ENCODE results near the gene PAAF1. TPM values are rescaled to one million over a fixed set of nuclear protein-coding genes. Genes with fewer than 3 reads are reported as not detected.

Gene PAAF1
- total and polyA plus RNA-seq, 10 of the 15 experiments (the other 5 are each of a cell fraction or from before 2014, with no cell fraction given) = 13.7 to 70.6 (median 29.1) TPM

- no peak for FAIRE-seq
- Histone ChIP-seq H3K36me3 (ENCODE audit: control insufficient read depth in 2 of 2, insufficient read depth in 2 of 2, low read length in 1 of 2) (peaks cover 0 to 10% of the 10 kb centered on the region in 2 experiments; a peak in 3 of 4 replicates), H3K9ac (ENCODE audit: control insufficient read depth, insufficient read depth, low read length) (no peak overlapping the region), H3K9me3 (replicated peaks; ENCODE audit: control insufficient read depth, insufficient read depth, low read length) (no peaks in the 10 kb centered on the region), H3K4me2 (ENCODE audit: control insufficient read depth, insufficient read depth) (no peak overlapping the region), H4K20me1 (ENCODE audit: control insufficient read depth, insufficient read depth) (no peaks in the 10 kb centered on the region), H3K79me2 (ENCODE audit: control insufficient read depth, insufficient read depth, low read length) (no peaks in the 10 kb centered on the region), H3K4me3 (no peak overlapping the region), H3K27ac (ENCODE audit: control insufficient read depth, insufficient read depth) (no peak overlapping the region), H2AFZ (ENCODE audit: control insufficient read depth, low read depth, low read length) (no peak overlapping the region), H3K27me3 (replicated peaks in 1 of 2; ENCODE audit: control insufficient read depth in 2 of 2, insufficient read depth in 2 of 2, low read length in 1 of 2) (no peaks in the 10 kb centered on the region), H3K4me1 (ENCODE audit: control insufficient read depth, insufficient read depth, low read length) (no peaks in the 10 kb centered on the region)
- TF ChIP-seq SMAD1 (IDR thresholded peaks at IDR 0.05; ENCODE audit: low read depth, partially characterized antibody) (no peak), NR2C1 (IDR thresholded peaks at IDR 0.05) (0 out of 2 replicates have a peak, but pooled peaks have one; percentile 21)
- in situ Hi-C loops (cut with MboI) = no loop called here
- intact Hi-C loops (cut with micrococcal nuclease; ENCODE audit: unreplicated experiment) = no loop called here
- RAD21 ChIA-PET (ENCODE audit: unreplicated experiment) = no interaction called here
- 97% methylated on average over 4 of the region's 4 CpGs for WGBS (ENCODE audit: insufficient coverage, insufficient replicate concordance, low lambda C conversion rate, missing lambda C conversion rate)
- ATAC-seq = no peak
- SMC1A ChIA-PET (ENCODE audit: uncharacterized antibody, unreplicated experiment) = interaction anchor here (0.6 kb wide), 1 partner anchor 11 kb away, joined by 3 read pairs; no protein-coding TSS in a partner anchor
- POLR2A ChIA-PET = interaction anchor here (0.6 kb wide), 1 partner anchor 72 kb away, joined by 4 read pairs; no protein-coding TSS in a partner anchor
- no peak for DNase-seq (ENCODE audit: low read depth, low spot score)
- no TSS peak for BruUV-seq (replicated peaks)
- CTCF ChIA-PET = no interaction called here
Observed at GRCh38 chr11:73914284-73914683, 37.5 kb downstream of the PAAF1 start.

DNA sequence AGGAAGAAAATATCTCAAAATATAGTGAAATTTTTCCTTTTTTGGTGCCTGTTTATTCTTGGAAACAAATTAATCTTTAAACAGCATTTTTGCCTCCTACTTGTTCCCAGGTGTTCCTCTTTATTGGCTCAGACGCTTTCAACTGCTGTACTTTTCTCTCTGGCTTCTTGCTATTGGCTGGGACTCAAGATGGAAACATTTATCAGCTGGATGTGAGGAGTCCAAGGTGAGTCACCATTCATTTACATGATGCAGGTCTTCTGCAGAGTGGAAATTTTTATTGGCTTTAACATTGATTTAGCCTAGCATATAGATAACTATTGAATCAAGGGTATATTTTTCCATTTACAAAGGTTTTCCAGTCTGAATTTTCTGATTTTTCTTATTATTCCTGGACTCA, 39.6 kb downstream of the PAAF1 start:
- FAIRE-seq = no peak
- Histone ChIP-seq H3K36me3 (ENCODE audit: control insufficient read depth in 2 of 2, insufficient read depth in 2 of 2, low read length in 1 of 2) (peaks cover 4 to 6% of the 10 kb centered on the region in 2 experiments; a peak in 3 of 4 replicates), H3K79me2 (ENCODE audit: control insufficient read depth, insufficient read depth, low read length) (no peaks in the 10 kb centered on the region), H3K4me3 (no peak overlapping the region), H3K4me1 (ENCODE audit: control insufficient read depth, insufficient read depth, low read length) (no peaks in the 10 kb centered on the region), H3K27me3 (replicated peaks in 1 of 2; ENCODE audit: control insufficient read depth in 2 of 2, insufficient read depth in 2 of 2, low read length in 1 of 2) (no peaks in the 10 kb centered on the region), H3K4me2 (ENCODE audit: control insufficient read depth, insufficient read depth) (no peak overlapping the region), H3K9me3 (replicated peaks; ENCODE audit: control insufficient read depth, insufficient read depth, low read length) (no peaks in the 10 kb centered on the region), H3K27ac (ENCODE audit: control insufficient read depth, insufficient read depth) (no peak overlapping the region), H3K9ac (ENCODE audit: control insufficient read depth, insufficient read depth, low read length) (no peak overlapping the region), H2AFZ (ENCODE audit: control insufficient read depth, low read depth, low read length) (no peak overlapping the region), H4K20me1 (ENCODE audit: control insufficient read depth, insufficient read depth) (no peaks in the 10 kb centered on the region)
- DNase-seq (ENCODE audit: low read depth, low spot score) = no peak
- SMC1A ChIA-PET (ENCODE audit: uncharacterized antibody, unreplicated experiment) = interaction anchor here (1.7 kb wide), 1 partner anchor 11 kb away, joined by 4 read pairs; no protein-coding TSS in a partner anchor
- TF ChIP-seq DPF2 (IDR thresholded peaks at IDR 0.05) = no peak
- TF ChIP-seq RELA (IDR thresholded peaks at IDR 0.05; ENCODE audit: borderline replicate concordance, partially characterized antibody) = no peak
- no peak for TF ChIP-seq TBL1XR1 (IDR thresholded peaks at IDR 0.05; ENCODE audit: low read depth, low read length)
- TF ChIP-seq POU2F2 (IDR thresholded peaks at IDR 0.05; ENCODE audit: borderline replicate concordance, low read depth, low read length) = no peak
- TF ChIP-seq ZNF274 (IDR thresholded peaks at IDR 0.05; ENCODE audit: insufficient read depth, insufficient read length) = no peak
- TF ChIP-seq NRF1 (conservative IDR thresholded peaks at IDR 0.05; ENCODE audit: low read depth, low read length) = no peak
- no peak for TF ChIP-seq NFYA (IDR thresholded peaks at IDR 0.05; ENCODE audit: borderline replicate concordance, low read depth, low read length)
- TF ChIP-seq PML (IDR thresholded peaks at IDR 0.05; ENCODE audit: low read length) = no peak
- TF ChIP-seq, protein P1, sequence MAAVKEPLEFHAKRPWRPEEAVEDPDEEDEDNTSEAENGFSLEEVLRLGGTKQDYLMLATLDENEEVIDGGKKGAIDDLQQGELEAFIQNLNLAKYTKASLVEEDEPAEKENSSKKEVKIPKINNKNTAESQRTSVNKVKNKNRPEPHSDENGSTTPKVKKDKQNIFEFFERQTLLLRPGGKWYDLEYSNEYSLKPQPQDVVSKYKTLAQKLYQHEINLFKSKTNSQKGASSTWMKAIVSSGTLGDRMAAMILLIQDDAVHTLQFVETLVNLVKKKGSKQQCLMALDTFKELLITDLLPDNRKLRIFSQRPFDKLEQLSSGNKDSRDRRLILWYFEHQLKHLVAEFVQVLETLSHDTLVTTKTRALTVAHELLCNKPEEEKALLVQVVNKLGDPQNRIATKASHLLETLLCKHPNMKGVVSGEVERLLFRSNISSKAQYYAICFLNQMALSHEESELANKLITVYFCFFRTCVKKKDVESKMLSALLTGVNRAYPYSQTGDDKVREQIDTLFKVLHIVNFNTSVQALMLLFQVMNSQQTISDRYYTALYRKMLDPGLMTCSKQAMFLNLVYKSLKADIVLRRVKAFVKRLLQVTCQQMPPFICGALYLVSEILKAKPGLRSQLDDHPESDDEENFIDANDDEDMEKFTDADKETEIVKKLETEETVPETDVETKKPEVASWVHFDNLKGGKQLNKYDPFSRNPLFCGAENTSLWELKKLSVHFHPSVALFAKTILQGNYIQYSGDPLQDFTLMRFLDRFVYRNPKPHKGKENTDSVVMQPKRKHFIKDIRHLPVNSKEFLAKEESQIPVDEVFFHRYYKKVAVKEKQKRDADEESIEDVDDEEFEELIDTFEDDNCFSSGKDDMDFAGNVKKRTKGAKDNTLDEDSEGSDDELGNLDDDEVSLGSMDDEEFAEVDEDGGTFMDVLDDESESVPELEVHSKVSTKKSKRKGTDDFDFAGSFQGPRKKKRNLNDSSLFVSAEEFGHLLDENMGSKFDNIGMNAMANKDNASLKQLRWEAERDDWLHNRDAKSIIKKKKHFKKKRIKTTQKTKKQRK (IDR thresholded peaks at IDR 0.05; ENCODE audit: low read depth, low read length) = no peak
- TF ChIP-seq MYB (IDR thresholded peaks at IDR 0.05; ENCODE audit: borderline replicate concordance, low read depth, low read length) = no peak
- BruUV-seq (replicated peaks) = no TSS peak
- ATAC-seq = no peak
- POLR2A ChIA-PET = no interaction called here
- RAD21 ChIA-PET (ENCODE audit: unreplicated experiment) = no interaction called here
- WGBS (ENCODE audit: insufficient coverage, insufficient replicate concordance, low lambda C conversion rate, missing lambda C conversion rate) = 95% methylated on average over 1 of the region's 1 CpG
- CTCF ChIA-PET = no interaction called here
- in situ Hi-C loops (cut with MboI) = no loop called here
- intact Hi-C loops (cut with micrococcal nuclease; ENCODE audit: unreplicated experiment) = no loop called here
